ENCODE measurements around the gene BRMS1.
"Not testable (repeated sequence)": the region's sequence is repeated elsewhere in the genome, so short reads cannot be mapped to it uniquely, and the experiment has no call there.

Gene BRMS1

DNA sequence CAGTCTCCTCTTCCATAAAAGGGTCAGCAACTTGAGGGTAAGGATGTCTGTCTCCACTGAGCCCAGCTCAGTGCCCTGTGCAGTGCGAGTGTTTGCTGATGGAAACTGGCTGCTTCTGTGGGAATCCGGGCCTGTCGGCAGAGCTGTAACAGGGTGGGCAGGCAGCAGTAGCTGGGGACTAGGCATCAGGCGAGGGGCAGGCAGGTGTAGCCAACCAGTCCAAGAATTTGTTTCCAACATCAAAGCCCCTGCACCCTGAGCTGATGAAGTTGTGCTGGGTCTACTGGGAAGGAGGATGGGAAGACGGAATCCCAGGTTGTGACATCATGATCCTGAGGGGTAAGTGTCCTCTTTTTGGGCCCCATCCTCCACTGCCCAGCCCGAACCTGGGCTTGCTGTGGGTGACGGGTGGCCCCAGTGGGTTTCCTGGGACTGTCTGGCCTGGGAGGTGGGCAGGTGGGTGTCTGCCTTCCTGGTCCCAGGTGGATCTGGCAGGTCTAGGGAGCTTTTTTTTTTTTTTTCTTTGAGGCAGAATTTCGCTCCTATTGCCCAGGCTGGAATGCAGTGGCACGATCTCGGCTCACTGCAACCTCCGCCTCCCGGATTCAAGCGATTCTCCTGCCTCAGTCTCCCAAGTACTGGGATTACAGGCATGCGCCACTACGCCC, 15.6 kb upstream of the BRMS1 start:
- DNase-seq (ENCODE audit: low spot score), result no peak
- no peak overlapping the region for H3K27ac ChIP-seq
- H3K4me3 ChIP-seq, result no peak overlapping the region
- TF ChIP-seq, protein P1, sequence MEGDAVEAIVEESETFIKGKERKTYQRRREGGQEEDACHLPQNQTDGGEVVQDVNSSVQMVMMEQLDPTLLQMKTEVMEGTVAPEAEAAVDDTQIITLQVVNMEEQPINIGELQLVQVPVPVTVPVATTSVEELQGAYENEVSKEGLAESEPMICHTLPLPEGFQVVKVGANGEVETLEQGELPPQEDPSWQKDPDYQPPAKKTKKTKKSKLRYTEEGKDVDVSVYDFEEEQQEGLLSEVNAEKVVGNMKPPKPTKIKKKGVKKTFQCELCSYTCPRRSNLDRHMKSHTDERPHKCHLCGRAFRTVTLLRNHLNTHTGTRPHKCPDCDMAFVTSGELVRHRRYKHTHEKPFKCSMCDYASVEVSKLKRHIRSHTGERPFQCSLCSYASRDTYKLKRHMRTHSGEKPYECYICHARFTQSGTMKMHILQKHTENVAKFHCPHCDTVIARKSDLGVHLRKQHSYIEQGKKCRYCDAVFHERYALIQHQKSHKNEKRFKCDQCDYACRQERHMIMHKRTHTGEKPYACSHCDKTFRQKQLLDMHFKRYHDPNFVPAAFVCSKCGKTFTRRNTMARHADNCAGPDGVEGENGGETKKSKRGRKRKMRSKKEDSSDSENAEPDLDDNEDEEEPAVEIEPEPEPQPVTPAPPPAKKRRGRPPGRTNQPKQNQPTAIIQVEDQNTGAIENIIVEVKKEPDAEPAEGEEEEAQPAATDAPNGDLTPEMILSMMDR (IDR thresholded peaks at IDR 0.05), result no peak

DNA sequence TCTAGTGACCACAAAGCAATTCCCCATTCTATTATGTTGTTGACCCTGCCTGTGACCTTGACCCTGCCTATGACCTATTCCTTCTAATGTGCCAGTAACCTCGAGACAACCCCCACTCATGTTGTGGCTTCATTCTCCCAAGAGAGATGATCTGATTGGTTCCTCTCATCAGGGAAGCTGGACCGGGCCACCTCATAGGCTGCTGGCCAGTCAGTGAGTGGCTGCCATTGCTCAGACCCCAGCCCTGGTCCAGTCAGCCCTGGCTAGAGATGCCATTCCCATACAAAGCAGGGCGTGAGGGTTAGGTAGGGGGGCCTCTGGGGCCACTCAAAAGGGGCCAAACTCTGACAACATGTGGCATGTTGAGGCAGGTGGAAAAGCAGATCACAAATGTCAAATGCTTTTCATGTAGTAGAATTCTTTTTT, 14.8 kb upstream of the BRMS1 start:
- Histone ChIP-seq H3K27ac (no peak overlapping the region), H3K4me3 (no peak overlapping the region)
- DNase-seq (ENCODE audit: low spot score), result no peak
- TF ChIP-seq, protein P1 (IDR thresholded peaks at IDR 0.05), result no peak

DNA sequence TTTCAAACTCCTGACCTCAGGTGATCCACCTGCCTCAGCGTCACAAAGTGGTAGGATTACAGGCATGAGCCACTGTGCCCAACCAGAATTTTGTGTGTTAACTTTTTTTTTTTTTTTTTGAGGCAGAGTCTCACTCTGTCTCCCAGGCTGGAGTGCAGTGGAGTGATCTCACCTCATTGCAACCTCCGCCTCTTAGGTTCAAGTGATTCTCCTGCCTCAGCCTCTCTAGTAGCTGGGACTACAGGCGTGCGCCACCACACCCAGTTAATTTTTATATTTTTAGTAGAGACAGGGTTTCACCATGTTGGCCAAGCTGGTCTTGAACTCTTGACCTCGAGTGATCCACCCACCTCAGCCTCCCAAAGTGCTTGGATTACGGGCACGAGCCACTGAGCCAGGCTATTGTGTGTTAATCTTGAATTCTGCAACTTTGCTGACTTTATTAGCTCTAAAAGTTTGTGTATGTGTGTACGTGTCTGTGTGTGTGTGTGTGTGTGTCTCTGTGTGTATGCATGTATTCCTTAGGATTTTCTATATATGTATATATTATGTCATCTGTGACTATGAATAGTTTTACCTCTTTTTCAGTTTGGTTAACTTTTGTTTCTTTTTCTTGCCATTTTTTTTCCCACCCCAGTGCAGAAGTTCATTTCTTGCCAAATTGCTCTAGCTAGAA, 5.8 kb upstream of the BRMS1 start:
- not testable (repeated sequence) for DNase-seq (ENCODE audit: low spot score); H3K27ac ChIP-seq; H3K4me3 ChIP-seq

DNA sequence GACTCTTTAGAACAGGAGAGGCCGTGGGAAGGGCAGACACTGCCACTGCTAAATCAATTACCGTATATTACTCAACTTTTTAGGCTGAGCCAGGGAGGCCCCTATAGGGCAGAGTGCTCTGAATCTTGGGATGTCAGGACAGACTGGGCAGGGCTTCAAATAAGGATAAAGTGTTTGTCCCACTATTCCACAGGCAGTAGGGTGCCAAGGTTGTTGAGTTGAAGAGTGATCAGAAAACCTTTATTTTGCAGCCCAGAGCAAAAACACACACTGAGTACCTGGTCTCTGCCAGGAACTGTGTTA, 4.1 kb upstream of the BRMS1 start:
- Histone ChIP-seq H3K27ac (no peak overlapping the region), H3K4me3 (no peak overlapping the region)
- no peak for DNase-seq (ENCODE audit: low spot score)
- TF ChIP-seq, protein P1 (IDR thresholded peaks at IDR 0.05), result no peak

DNA sequence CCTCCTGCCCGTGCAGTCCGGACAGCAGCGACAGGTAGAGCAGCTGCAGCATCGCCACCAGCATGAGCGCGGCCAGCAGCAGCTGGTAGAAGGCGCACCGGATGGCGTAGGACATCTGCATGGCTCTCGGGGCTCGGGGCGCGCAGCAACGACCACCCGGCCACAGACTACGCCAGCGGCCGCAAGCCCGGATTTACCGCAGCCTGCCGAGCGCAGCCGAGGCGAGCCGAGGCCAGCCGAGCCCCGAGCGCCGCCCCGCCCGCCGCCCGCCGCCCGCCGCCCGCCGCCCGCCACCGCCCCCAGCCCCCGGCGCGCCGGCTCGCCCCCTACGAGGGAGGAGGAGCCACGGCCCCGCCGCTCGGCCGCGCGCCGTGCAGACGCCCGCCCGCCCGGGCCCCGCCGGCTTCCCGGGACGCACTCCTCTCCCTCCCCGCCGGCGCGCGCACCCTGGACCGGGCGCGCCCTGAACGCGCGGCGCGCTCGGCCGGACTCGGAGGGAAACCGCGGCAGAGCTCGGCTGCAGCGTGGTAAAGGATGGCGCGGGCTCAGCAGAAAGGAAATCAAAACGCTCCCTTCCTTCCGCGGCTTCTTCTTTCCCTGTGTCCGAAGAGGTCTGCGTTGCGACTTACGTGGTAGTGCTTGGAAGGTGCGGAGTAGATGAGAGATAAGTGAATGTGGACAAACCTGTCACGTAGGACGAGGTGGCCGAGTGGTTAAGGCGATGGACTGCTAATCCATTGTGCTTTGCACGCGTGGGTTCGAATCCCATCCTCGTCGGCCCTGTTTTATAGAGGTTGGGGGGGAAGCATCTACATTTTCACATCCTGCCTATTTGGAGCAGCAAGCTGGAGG, 2.7 kb upstream of the BRMS1 start, which contains the start of gene B4GAT1:
Gene B4GAT1 (minus strand): TSS at position 205 of the 852 bp plus-strand sequence. CDS start 84 bp downstream, at position 121.
- peak within 1 kb of the TSS; percentile 100 for H3K4me3 ChIP-seq
- peak; percentile 87 for DNase-seq (ENCODE audit: low spot score)
- peak within 1 kb of the TSS; percentile 79 to 96 for H3K27ac ChIP-seq
- TF ChIP-seq, protein P1 (IDR thresholded peaks at IDR 0.05), result no peak

DNA sequence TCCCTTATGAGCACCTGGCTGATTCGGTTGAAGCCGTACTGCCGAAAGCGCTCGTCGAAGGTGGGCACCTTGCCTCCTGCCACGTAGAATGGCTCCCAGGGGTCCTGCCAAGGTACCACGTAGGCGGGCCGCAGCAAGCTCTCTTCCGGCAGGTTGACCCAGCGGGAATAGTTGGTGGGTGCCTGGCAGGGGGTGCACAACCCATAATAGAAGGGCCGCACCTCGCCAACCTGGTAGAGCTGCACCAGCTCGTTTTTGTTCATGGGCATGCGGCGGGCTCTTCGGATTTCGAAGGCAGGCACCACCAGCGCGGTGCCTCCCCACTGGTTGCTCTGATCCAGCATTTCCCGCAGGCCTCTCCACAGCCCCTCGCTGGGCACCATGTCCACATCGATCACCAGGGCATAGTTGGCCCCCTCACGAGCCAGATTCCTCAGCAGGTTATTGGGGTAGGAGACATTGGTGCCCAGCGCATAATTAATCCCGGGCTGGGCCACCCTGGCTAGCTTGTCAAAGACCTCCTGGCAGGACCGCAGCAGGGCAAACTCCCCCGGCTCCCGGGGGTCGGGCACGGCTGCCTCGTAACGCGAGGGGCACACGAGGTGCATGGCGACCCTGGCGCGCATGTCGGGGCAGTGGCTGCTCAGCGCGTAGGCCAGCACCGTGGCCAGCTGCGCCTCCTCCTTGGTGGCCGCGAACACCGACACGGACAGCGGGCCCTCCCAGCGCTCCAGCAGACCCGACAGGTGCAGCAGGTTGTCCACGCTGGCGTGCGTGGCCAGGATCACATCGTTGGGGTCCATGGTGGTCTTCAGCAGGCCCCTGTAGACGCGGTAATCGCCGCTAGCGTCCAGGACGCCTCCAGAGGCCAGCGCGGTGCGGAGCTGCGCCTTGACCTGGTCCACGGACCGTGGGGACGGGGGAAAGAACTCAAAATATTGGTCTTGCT, 1.8 kb upstream of the BRMS1 start:
- TF ChIP-seq, protein P1 (IDR thresholded peaks at IDR 0.05), result no peak
- Histone ChIP-seq H3K27ac (peak overlapping the region; percentile 59 to 96), H3K4me3 (peak overlapping the region; percentile 100)
- no peak for DNase-seq (ENCODE audit: low spot score)
